HepG2 (cell line): ENCODE results near the gene XPNPEP3. TPM values are rescaled to one million over a fixed set of nuclear protein-coding genes. Genes with fewer than 3 reads are reported as not detected.

Experiments used
- ARNTL ChIP-seq: sonication (generic); formaldehyde crosslinking; IDR thresholded peaks from 2 replicates; pipeline ENCODE4 v1.4.0; 2020; ENCODE audit warnings: mild to moderate bottlenecking, missing genetic modification reagents
- POLR2G ChIP-seq: fragments of 200-400 bp; formaldehyde crosslinking; IDR thresholded peaks from 2 replicates; pipeline ENCODE4 v1.6.1; 2018; ENCODE audit warnings: mild to moderate bottlenecking, low read depth, low read length, moderate library complexity
- SALL1 ChIP-seq: sonication (generic); formaldehyde crosslinking; IDR thresholded peaks from 2 replicates; pipeline ENCODE4 v1.8.0; 2022; ENCODE audit warnings: mild to moderate bottlenecking, missing genetic modification reagents
- SIN3B ChIP-seq: fragments of 150-350 bp; IDR thresholded peaks from 2 replicates; pipeline ENCODE4 v1.6.1; 2014; ENCODE audit warnings: low read length
- SMAD3 ChIP-seq: sonication (generic); formaldehyde crosslinking; IDR thresholded peaks from 2 replicates; pipeline ENCODE4 v1.4.0; 2020; ENCODE audit warnings: missing genetic modification reagents
- SP140L ChIP-seq: sonication (generic); formaldehyde crosslinking; IDR thresholded peaks from 2 replicates; pipeline ENCODE4 v1.4.0; 2020; ENCODE audit warnings: missing genetic modification reagents, borderline replicate concordance
- SP5 ChIP-seq: IDR thresholded peaks from 2 replicates; pipeline ENCODE4 v1.6.1; 2016; ENCODE audit warnings: low read depth, borderline replicate concordance
- TEAD2 ChIP-seq: sonication (generic); formaldehyde crosslinking; IDR thresholded peaks from 2 replicates; pipeline ENCODE4 v1.9.0; 2021; ENCODE audit warnings: missing genetic modification reagents
- UBTF ChIP-seq: sonication (generic); formaldehyde crosslinking; IDR thresholded peaks from 2 replicates; pipeline ENCODE4 v1.4.0; 2020; ENCODE audit warnings: mild to moderate bottlenecking, missing genetic modification reagents
- ZBTB42 ChIP-seq: sonication (generic); formaldehyde crosslinking; IDR thresholded peaks from 2 replicates; pipeline ENCODE4 v1.5.0; 2020; ENCODE audit warnings: mild to moderate bottlenecking, missing genetic modification reagents
- ZFY ChIP-seq: sonication (generic); formaldehyde crosslinking; IDR thresholded peaks from 2 replicates; pipeline ENCODE4 v1.4.0; 2020; ENCODE audit warnings: missing genetic modification reagents
- ZNF407 ChIP-seq: sonication (generic); formaldehyde crosslinking; IDR thresholded peaks from one replicate; pipeline ENCODE4 v1.5.1; 2020; ENCODE audit warnings: mild to moderate bottlenecking, missing genetic modification reagents; ENCODE audit errors: not compliant biosample characterization
- ZNF577 ChIP-seq: sonication (generic); formaldehyde crosslinking; IDR thresholded peaks from 2 replicates; pipeline ENCODE4 v1.4.0; 2020; ENCODE audit warnings: mild to moderate bottlenecking, low read depth, missing genetic modification reagents, borderline replicate concordance
- ZNF598 ChIP-seq: sonication (generic); formaldehyde crosslinking; IDR thresholded peaks from 2 replicates; pipeline ENCODE4 v1.5.1; 2020; ENCODE audit warnings: mild to moderate bottlenecking, missing genetic modification reagents, borderline replicate concordance
- ZNF883 ChIP-seq: sonication (generic); formaldehyde crosslinking; IDR thresholded peaks from 2 replicates; pipeline ENCODE4 v1.5.1; 2020; ENCODE audit warnings: mild to moderate bottlenecking, missing genetic modification reagents; ENCODE audit errors: not compliant biosample characterization
- polyA plus RNA-seq, 8 experiments: library from polyadenylated mRNA; depleted of rRNA in 3 of 8; stranded (reverse) in 7 of 8; unstranded in 1 of 8; fragments of >200 nt; fragmentation: Illumina TruSeq in 4 of 8; extraction: Trizol in 4 of 8; gene quantifications; 2 replicates each; pipeline versions ENCODE4 v1.2.1 to v1.2.3, GENCODE V29; 2011 to 2016; ENCODE audit warnings: low read depth in 4 of 8, missing spikeins in 1 of 8, mixed read lengths in 1 of 8; ENCODE audit not compliant: insufficient read depth in 1 of 8
- total RNA-seq, 5 experiments: library from RNA; depleted of rRNA; stranded (reverse); fragments of >200 nt; fragmentation: Illumina TruSeq; extraction: Trizol; gene quantifications; 2 replicates each; pipeline ENCODE4 v1.2.3, GENCODE V29; 2016; ENCODE audit warnings: low read depth in 1 of 5
- TF ChIP-seq, protein P1 (sequence below): sonication (generic); formaldehyde crosslinking; IDR thresholded peaks from 2 replicates; pipeline ENCODE4 v1.5.0; 2020; ENCODE audit warnings: mild to moderate bottlenecking, missing genetic modification reagents

The XPNPEP3 gene
- total and polyA plus RNA-seq, 2 of the 13 experiments (the other 11 are each of a cell fraction or from before 2014, with no cell fraction given), result 10.3 to 14.0 TPM

- TF ChIP-seq POLR2G, result peak; percentile 86
- peak; percentile 18; the same call in 1 of the 2 replicates for TF ChIP-seq UBTF (CRISPR knock-in tag)
- peak; percentile 93 for TF ChIP-seq ZFY
- TF ChIP-seq ZNF598, result peak; percentile 52
- TF ChIP-seq SIN3B, result peak; percentile 64; the same call in 1 of the 2 replicates
- peak; percentile 49; the same call in 1 of the 2 replicates for TF ChIP-seq ZNF577 (CRISPR knock-in tag)
- TF ChIP-seq ZBTB42 (CRISPR knock-in tag), result no peak
- TF ChIP-seq TEAD2 (CRISPR knock-in tag), result no peak
- TF ChIP-seq ZNF883, result peak; percentile 69
- TF ChIP-seq ZNF407, result peak; percentile 63
- TF ChIP-seq, protein P1, sequence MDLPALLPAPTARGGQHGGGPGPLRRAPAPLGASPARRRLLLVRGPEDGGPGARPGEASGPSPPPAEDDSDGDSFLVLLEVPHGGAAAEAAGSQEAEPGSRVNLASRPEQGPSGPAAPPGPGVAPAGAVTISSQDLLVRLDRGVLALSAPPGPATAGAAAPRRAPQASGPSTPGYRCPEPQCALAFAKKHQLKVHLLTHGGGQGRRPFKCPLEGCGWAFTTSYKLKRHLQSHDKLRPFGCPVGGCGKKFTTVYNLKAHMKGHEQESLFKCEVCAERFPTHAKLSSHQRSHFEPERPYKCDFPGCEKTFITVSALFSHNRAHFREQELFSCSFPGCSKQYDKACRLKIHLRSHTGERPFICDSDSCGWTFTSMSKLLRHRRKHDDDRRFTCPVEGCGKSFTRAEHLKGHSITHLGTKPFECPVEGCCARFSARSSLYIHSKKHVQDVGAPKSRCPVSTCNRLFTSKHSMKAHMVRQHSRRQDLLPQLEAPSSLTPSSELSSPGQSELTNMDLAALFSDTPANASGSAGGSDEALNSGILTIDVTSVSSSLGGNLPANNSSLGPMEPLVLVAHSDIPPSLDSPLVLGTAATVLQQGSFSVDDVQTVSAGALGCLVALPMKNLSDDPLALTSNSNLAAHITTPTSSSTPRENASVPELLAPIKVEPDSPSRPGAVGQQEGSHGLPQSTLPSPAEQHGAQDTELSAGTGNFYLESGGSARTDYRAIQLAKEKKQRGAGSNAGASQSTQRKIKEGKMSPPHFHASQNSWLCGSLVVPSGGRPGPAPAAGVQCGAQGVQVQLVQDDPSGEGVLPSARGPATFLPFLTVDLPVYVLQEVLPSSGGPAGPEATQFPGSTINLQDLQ, result no peak
- TF ChIP-seq SP5, result peak; percentile 57
- no peak for TF ChIP-seq SP140L (CRISPR knock-in tag)
- peak; percentile 48 for TF ChIP-seq SMAD3 (CRISPR knock-in tag)
- peak; percentile 67 for TF ChIP-seq ARNTL (CRISPR knock-in tag)
- TF ChIP-seq SALL1 (CRISPR knock-in tag), result peak; percentile 62
These were observed at the start of gene XPNPEP3, which contains the start of gene ST13 (continued) for GRCh38 chr22:40856513-40857308.
